ENCODE results near the gene CLEC18A.
"Not testable (repeated sequence)": the region's sequence is repeated elsewhere in the genome, so short reads cannot be mapped to it uniquely, and the experiment has no call there.

- TF ChIP-seq CTCF (conservative IDR thresholded peaks at IDR 0.05; ENCODE audit: low read depth, low read length); EZH2 (IDR thresholded peaks at IDR 0.05; ENCODE audit: low read length, unreplicated experiment): not testable (repeated sequence)
Measured at GRCh38 chr16:69969657-69970056, 18.5 kb downstream of the CLEC18A start.
